IMR-90 (cell line): ENCODE results near the gene EIF4G3.

Source experiments
- CEBPB ChIP-seq: IDR thresholded peaks from 2 replicates; pipeline ENCODE4 v1.6.1; 2012; ENCODE audit warnings: low read depth, low read length, improper control_type of control experiment
- POLR2A ChIP-seq: IDR thresholded peaks from 2 replicates; pipeline ENCODE4 v1.6.1; 2012; ENCODE audit warnings: mild to moderate bottlenecking, low read depth, low read length
- TF ChIP-seq, protein P1 (sequence below): conservative IDR thresholded peaks from 2 replicates; pipeline ENCODE4 v1.5.1; 2012; ENCODE audit warnings: mild to moderate bottlenecking, low read depth, low read length, improper control_type of control experiment

DNA sequence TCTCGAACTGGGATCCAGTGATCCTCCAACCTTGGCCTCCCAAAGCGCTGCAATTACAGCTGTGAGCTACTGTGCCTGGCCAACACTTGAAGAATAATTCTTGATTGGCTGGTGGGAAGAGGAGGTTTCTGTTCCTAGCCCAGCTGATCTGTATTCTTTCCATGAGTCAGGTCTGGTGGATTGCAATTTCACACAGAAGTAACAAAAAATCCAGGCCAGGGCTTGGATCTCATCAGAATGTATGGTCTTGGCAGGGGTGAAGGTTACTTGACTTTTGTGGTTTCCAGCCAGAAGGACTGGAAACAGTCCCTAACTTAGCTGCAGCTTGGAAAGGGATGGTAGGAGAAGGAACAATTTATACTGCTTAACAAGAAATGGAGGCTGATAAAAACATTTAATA, 384.5 kb downstream of the EIF4G3 start:
- TF ChIP-seq, protein P1, sequence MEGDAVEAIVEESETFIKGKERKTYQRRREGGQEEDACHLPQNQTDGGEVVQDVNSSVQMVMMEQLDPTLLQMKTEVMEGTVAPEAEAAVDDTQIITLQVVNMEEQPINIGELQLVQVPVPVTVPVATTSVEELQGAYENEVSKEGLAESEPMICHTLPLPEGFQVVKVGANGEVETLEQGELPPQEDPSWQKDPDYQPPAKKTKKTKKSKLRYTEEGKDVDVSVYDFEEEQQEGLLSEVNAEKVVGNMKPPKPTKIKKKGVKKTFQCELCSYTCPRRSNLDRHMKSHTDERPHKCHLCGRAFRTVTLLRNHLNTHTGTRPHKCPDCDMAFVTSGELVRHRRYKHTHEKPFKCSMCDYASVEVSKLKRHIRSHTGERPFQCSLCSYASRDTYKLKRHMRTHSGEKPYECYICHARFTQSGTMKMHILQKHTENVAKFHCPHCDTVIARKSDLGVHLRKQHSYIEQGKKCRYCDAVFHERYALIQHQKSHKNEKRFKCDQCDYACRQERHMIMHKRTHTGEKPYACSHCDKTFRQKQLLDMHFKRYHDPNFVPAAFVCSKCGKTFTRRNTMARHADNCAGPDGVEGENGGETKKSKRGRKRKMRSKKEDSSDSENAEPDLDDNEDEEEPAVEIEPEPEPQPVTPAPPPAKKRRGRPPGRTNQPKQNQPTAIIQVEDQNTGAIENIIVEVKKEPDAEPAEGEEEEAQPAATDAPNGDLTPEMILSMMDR, result no peak
- TF ChIP-seq POLR2A (no peak), CEBPB (peak; percentile 45; the same call in 1 of the 2 replicates)
